OCI-LY7 (cell line): ENCODE data around the gene SNRNP48.

Experiments used
- EZH2phosphoT487 ChIP-seq: fragments of 200-600 bp; sonication (generic); IDR thresholded peaks from 2 replicates; pipeline ENCODE4 v1.6.1; 2018; ENCODE audit warnings: low read depth, borderline replicate concordance, mild to moderate bottlenecking, mixed run types, antibody characterized with exemption, low read length, moderate library complexity, mixed read lengths
- TF ChIP-seq, protein P1 (sequence below): fragments of 200-600 bp; sonication (generic); conservative IDR thresholded peaks from 2 replicates; pipeline ENCODE4 v1.5.1; 2014; ENCODE audit warnings: mild to moderate bottlenecking, antibody characterized with exemption, low read length, moderate library complexity, mixed read lengths

DNA sequence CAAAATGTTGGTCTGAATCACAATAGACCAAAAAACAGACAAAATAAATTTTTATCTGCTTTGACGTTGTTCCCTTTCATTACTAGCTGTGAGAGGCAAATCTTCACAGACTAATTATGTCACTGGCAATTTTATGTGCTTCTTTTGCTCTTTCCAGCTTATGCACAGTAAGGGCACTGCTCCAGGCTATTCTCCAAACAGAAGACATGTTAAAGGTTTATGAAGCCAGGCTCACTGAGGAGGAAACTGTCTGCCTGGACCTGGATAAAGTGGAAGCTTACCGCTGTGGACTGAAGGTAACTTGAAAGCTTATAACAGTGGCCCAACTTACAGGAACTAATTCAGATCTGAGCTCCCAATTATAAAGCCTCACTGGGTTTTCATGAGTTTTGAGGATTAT is 15.5 kb upstream of the SNRNP48 start:
- TF ChIP-seq, protein P1, sequence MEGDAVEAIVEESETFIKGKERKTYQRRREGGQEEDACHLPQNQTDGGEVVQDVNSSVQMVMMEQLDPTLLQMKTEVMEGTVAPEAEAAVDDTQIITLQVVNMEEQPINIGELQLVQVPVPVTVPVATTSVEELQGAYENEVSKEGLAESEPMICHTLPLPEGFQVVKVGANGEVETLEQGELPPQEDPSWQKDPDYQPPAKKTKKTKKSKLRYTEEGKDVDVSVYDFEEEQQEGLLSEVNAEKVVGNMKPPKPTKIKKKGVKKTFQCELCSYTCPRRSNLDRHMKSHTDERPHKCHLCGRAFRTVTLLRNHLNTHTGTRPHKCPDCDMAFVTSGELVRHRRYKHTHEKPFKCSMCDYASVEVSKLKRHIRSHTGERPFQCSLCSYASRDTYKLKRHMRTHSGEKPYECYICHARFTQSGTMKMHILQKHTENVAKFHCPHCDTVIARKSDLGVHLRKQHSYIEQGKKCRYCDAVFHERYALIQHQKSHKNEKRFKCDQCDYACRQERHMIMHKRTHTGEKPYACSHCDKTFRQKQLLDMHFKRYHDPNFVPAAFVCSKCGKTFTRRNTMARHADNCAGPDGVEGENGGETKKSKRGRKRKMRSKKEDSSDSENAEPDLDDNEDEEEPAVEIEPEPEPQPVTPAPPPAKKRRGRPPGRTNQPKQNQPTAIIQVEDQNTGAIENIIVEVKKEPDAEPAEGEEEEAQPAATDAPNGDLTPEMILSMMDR = no peak
- no peak for TF ChIP-seq EZH2phosphoT487
